ENCODE results near the gene PDCD1. TPM values are rescaled to one million over a fixed set of nuclear protein-coding genes. Genes with fewer than 3 reads are reported as not detected.

Gene PDCD1
- polyA plus RNA-seq, 1 donor (not counting 4 experiments of a cell fraction or from before 2014, with no cell fraction given) = not detected

GRCh38 chr2:241817126-241817820 is 41.4 kb downstream of the PDCD1 start:
- no peak for FAIRE-seq
- no peak for DNase-seq (ENCODE audit: low read depth, low spot score)
- Histone ChIP-seq H3K4me3 (ENCODE audit: control insufficient read depth in 2 of 3, extremely low read depth in 1 of 3, insufficient read depth in 2 of 3, low read depth in 1 of 3, low read length in 3 of 3) (no peak overlapping the region), H3K27me3 (ENCODE audit: control insufficient read depth, extremely low read depth, insufficient read depth, low read length) (peaks cover 12% of the 10 kb centered on the region), H3K4me1 (ENCODE audit: control insufficient read depth, extremely low read depth, insufficient read depth, low read length) (no peaks in the 10 kb centered on the region), H4K20me1 (ENCODE audit: control insufficient read depth, extremely low read depth, insufficient read depth, low read length) (no peaks in the 10 kb centered on the region), H2AFZ (ENCODE audit: control insufficient read depth, low read length) (no peak overlapping the region), H3K9ac (ENCODE audit: control insufficient read depth, extremely low read depth, insufficient read depth, low read length) (no peak overlapping the region), H3K4me2 (ENCODE audit: control insufficient read depth, extremely low read depth, insufficient read depth, low read depth, low read length) (no peak overlapping the region), H3K79me2 (ENCODE audit: control insufficient read depth, insufficient read depth, low read length) (no peaks in the 10 kb centered on the region), H3K27ac (ENCODE audit: control insufficient read depth, insufficient read depth, low read length) (no peak overlapping the region), H3K9me3 (ENCODE audit: control insufficient read depth, low read depth, low read length) (no peaks in the 10 kb centered on the region), H3K9me1 (ENCODE audit: control insufficient read depth, extremely low read depth, insufficient read depth, low read length) (no peaks in the 10 kb centered on the region), H3K36me3 (ENCODE audit: control insufficient read depth in 2 of 2, extremely low read depth in 1 of 2, insufficient read depth in 2 of 2, low read length in 2 of 2) (no peaks in the 10 kb centered on the region)
- dilution Hi-C loops (cut with MboI; ENCODE audit: extremely low pct_ligation_motif_present, low sequenced_read_pairs) = no loop called here
- TF ChIP-seq, protein P1, sequence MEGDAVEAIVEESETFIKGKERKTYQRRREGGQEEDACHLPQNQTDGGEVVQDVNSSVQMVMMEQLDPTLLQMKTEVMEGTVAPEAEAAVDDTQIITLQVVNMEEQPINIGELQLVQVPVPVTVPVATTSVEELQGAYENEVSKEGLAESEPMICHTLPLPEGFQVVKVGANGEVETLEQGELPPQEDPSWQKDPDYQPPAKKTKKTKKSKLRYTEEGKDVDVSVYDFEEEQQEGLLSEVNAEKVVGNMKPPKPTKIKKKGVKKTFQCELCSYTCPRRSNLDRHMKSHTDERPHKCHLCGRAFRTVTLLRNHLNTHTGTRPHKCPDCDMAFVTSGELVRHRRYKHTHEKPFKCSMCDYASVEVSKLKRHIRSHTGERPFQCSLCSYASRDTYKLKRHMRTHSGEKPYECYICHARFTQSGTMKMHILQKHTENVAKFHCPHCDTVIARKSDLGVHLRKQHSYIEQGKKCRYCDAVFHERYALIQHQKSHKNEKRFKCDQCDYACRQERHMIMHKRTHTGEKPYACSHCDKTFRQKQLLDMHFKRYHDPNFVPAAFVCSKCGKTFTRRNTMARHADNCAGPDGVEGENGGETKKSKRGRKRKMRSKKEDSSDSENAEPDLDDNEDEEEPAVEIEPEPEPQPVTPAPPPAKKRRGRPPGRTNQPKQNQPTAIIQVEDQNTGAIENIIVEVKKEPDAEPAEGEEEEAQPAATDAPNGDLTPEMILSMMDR (optimal IDR thresholded peaks at IDR 0.05 in 1 of 3, IDR thresholded peaks at IDR 0.05 in 1 of 3, conservative IDR thresholded peaks at IDR 0.05 in 1 of 3; ENCODE audit: extremely low read depth in 1 of 3, insufficient read depth in 2 of 3, low read length in 3 of 3) = no peak
- no peak for TF ChIP-seq EZH2 (IDR thresholded peaks at IDR 0.05; ENCODE audit: low read length)

GRCh38 chr2:241816431-241817121 is 42.1 kb downstream of the PDCD1 start:
- no peaks in the 10 kb centered on the region for H4K20me1 ChIP-seq (ENCODE audit: control insufficient read depth, extremely low read depth, insufficient read depth, low read length)
- no peak overlapping the region for H3K27ac ChIP-seq (ENCODE audit: control insufficient read depth, insufficient read depth, low read length)
- no peak for DNase-seq (ENCODE audit: low read depth, low spot score)
- TF ChIP-seq EZH2 (IDR thresholded peaks at IDR 0.05; ENCODE audit: low read length) = no peak
- TF ChIP-seq, protein P1 (optimal IDR thresholded peaks at IDR 0.05 in 1 of 3, IDR thresholded peaks at IDR 0.05 in 1 of 3, conservative IDR thresholded peaks at IDR 0.05 in 1 of 3; ENCODE audit: extremely low read depth in 1 of 3, insufficient read depth in 2 of 3, low read length in 3 of 3) = no peak
- no peak for FAIRE-seq
- dilution Hi-C loops (cut with MboI; ENCODE audit: extremely low pct_ligation_motif_present, low sequenced_read_pairs) = no loop called here
- H3K4me2 ChIP-seq (ENCODE audit: control insufficient read depth, extremely low read depth, insufficient read depth, low read depth, low read length) = no peak overlapping the region
- no peaks in the 10 kb centered on the region for H3K4me1 ChIP-seq (ENCODE audit: control insufficient read depth, extremely low read depth, insufficient read depth, low read length)
- no peaks in the 10 kb centered on the region for H3K9me3 ChIP-seq (ENCODE audit: control insufficient read depth, low read depth, low read length)
- no peaks in the 10 kb centered on the region for H3K36me3 ChIP-seq (ENCODE audit: control insufficient read depth in 2 of 2, extremely low read depth in 1 of 2, insufficient read depth in 2 of 2, low read length in 2 of 2)
- H3K27me3 ChIP-seq (ENCODE audit: control insufficient read depth, extremely low read depth, insufficient read depth, low read length) = peaks cover 12% of the 10 kb centered on the region
- H3K4me3 ChIP-seq (ENCODE audit: control insufficient read depth in 2 of 3, extremely low read depth in 1 of 3, insufficient read depth in 2 of 3, low read depth in 1 of 3, low read length in 3 of 3) = no peak overlapping the region
- H3K9ac ChIP-seq (ENCODE audit: control insufficient read depth, extremely low read depth, insufficient read depth, low read length) = no peak overlapping the region
- no peak overlapping the region for H2AFZ ChIP-seq (ENCODE audit: control insufficient read depth, low read length)
- H3K79me2 ChIP-seq (ENCODE audit: control insufficient read depth, insufficient read depth, low read length) = no peaks in the 10 kb centered on the region
- no peaks in the 10 kb centered on the region for H3K9me1 ChIP-seq (ENCODE audit: control insufficient read depth, extremely low read depth, insufficient read depth, low read length)

Data from keratinocyte (primary cell).